ENCODE results near the gene MORN4.

MORN4 gene

DNA sequence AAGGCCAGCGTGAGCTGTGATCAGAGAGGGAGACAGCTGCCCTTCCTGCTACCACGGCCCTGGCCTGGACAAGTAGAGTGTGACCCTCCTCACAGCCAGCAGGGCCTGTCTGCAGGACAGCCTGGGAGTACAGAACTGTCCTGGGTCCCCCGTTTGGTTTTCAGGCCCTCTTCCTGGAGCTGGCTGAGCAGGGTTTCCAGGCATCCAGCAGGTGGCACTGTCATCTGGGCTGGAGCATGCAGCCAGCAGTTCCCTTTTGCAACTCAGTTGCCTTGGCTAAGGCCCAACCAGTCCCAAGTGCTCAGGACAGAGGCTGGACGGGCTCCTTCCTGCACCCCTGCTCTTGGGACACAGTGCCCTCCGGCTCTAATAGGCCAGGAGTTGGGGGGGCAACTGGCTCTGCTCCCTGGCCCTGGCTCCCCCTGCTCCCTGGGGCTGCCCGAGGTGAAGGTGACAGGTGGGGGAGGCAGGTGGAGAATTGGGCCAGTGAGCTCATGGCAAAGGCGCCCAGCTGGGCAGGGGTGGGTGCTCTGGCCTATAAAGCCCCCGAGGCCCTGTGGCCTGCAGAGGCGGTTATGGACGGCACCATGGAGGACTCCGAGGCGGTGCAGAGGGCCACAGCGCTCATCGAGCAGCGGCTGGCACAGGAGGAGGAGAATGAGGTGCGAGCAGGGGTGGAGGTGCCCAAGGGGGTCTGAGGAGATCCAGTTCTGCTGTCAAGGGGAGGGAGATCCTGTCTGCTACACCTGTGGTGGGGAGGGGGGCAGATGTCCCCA, 60.9 kb downstream of the MORN4 start, which contains the start of gene ANKRD2:
Gene ANKRD2 (plus strand): TSS at position 566 of the 776 bp plus-strand sequence. CDS start 10 bp downstream, at position 576.
- Histone ChIP-seq H3K4me1 (ENCODE audit: insufficient read depth, low read length, severe bottlenecking) (no peaks in the 10 kb centered on the region), H3K27me3 (ENCODE audit: insufficient read depth, low read length) (no peaks in the 10 kb centered on the region), H3K4me2 (ENCODE audit: low read length) (no peak within 1 kb of the TSS), H3K36me3 (ENCODE audit: insufficient read depth, low read length) (no peaks in the 10 kb centered on the region), H3K9ac (ENCODE audit: low read length) (no peak within 1 kb of the TSS), H3K9me2 (ENCODE audit: low read depth, low read length) (no peaks in the 10 kb centered on the region), H2AFZ (ENCODE audit: low read length) (no peak within 1 kb of the TSS), H3K9me3 (ENCODE audit: low read length) (no peaks in the 10 kb centered on the region), H3K27ac (ENCODE audit: low read depth, low read length, poor library complexity, severe bottlenecking) (no peak within 1 kb of the TSS), H3K4me3 (ENCODE audit: low read depth, low read length, poor library complexity, severe bottlenecking) (no peak within 1 kb of the TSS), H4K20me1 (ENCODE audit: insufficient read depth, low read length) (no peaks in the 10 kb centered on the region), H3K79me2 (ENCODE audit: insufficient read depth, low read length) (no peaks in the 10 kb centered on the region), H3F3A (ENCODE audit: insufficient read depth, low read length) (no peaks in the 10 kb centered on the region)
- TF ChIP-seq, protein P1, sequence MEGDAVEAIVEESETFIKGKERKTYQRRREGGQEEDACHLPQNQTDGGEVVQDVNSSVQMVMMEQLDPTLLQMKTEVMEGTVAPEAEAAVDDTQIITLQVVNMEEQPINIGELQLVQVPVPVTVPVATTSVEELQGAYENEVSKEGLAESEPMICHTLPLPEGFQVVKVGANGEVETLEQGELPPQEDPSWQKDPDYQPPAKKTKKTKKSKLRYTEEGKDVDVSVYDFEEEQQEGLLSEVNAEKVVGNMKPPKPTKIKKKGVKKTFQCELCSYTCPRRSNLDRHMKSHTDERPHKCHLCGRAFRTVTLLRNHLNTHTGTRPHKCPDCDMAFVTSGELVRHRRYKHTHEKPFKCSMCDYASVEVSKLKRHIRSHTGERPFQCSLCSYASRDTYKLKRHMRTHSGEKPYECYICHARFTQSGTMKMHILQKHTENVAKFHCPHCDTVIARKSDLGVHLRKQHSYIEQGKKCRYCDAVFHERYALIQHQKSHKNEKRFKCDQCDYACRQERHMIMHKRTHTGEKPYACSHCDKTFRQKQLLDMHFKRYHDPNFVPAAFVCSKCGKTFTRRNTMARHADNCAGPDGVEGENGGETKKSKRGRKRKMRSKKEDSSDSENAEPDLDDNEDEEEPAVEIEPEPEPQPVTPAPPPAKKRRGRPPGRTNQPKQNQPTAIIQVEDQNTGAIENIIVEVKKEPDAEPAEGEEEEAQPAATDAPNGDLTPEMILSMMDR (IDR thresholded peaks at IDR 0.05; ENCODE audit: low read length) = peak; percentile 59
- TF ChIP-seq EZH2 (IDR thresholded peaks at IDR 0.05; ENCODE audit: borderline replicate concordance, low read length) = no peak

DNA sequence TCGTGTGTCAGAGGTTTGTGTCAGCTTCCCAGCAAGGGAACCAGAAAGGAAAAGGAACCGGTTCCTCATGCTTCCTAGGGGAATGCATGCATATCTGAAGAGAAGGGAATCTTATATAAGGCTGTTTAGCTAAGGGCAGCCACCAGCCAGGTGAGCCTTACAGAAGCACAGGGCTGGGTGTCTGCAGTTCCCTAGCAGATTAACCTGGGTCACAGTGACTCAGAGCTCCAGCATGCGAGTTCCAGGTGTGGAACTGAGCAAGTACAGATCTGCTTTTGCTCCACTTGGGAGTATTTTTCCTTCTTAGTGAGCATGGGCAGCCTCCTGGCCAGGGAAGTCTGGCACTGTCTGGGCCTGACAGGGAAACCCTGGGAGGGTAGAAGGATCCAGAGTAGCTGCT, 61.7 kb downstream of the MORN4 start:
- no peaks in the 10 kb centered on the region for H3K4me1 ChIP-seq (ENCODE audit: insufficient read depth, low read length, severe bottlenecking)
- no peak overlapping the region for H3K27ac ChIP-seq (ENCODE audit: low read depth, low read length, poor library complexity, severe bottlenecking)
- H3K9me3 ChIP-seq (ENCODE audit: low read length) = no peaks in the 10 kb centered on the region
- no peaks in the 10 kb centered on the region for H3K79me2 ChIP-seq (ENCODE audit: insufficient read depth, low read length)
- no peak overlapping the region for H2AFZ ChIP-seq (ENCODE audit: low read length)
- H3K9ac ChIP-seq (ENCODE audit: low read length) = no peak overlapping the region
- TF ChIP-seq EZH2 (IDR thresholded peaks at IDR 0.05; ENCODE audit: borderline replicate concordance, low read length) = no peak
- TF ChIP-seq, protein P1 (IDR thresholded peaks at IDR 0.05; ENCODE audit: low read length) = no peak
- no peak overlapping the region for H3K4me2 ChIP-seq (ENCODE audit: low read length)
- no peaks in the 10 kb centered on the region for H3K36me3 ChIP-seq (ENCODE audit: insufficient read depth, low read length)
- H4K20me1 ChIP-seq (ENCODE audit: insufficient read depth, low read length) = no peaks in the 10 kb centered on the region
- no peaks in the 10 kb centered on the region for H3K9me2 ChIP-seq (ENCODE audit: low read depth, low read length)
- H3K4me3 ChIP-seq (ENCODE audit: low read depth, low read length, poor library complexity, severe bottlenecking) = no peak overlapping the region
- H3F3A ChIP-seq (ENCODE audit: insufficient read depth, low read length) = no peaks in the 10 kb centered on the region
- H3K27me3 ChIP-seq (ENCODE audit: insufficient read depth, low read length) = no peaks in the 10 kb centered on the region

DNA sequence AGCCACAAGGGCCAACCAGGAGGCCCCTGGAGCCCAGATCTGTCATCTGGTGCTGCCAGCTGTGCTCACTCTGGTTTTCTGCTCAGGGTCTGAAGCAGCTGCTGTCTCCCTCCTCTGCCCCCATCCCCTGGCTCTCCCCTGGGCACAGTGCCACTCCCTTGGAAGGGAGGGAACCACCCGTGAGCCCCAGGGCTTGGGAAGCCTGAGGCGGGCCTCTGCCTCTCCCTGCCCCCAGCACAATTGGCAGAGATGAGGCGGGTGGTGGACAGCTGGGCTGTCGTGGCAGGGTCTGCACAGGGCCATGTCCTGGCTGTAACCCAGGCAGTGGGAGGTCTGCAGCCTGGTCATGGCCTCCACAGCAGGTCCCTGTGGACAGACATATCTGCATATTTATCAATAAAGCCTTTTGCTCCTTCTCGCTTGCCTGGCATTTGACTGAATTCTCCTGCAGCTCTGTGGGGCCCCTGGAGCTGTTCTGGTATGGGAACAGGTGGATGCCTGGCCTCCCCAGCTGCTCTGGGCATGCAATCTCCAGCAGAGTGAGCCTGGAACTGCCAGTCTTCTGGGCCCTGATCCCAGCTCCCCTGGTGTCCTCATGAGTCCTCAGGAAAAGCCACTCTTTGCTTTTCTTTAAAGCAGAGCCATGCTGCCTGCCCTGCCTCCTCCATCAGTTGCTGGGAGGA, 62.4 kb downstream of the MORN4 start:
- Histone ChIP-seq H3K36me3 (ENCODE audit: insufficient read depth, low read length) (no peaks in the 10 kb centered on the region), H3K4me1 (ENCODE audit: insufficient read depth, low read length, severe bottlenecking) (no peaks in the 10 kb centered on the region), H3F3A (ENCODE audit: insufficient read depth, low read length) (no peaks in the 10 kb centered on the region), H3K9me3 (ENCODE audit: low read length) (no peaks in the 10 kb centered on the region), H4K20me1 (ENCODE audit: insufficient read depth, low read length) (no peaks in the 10 kb centered on the region), H3K9ac (ENCODE audit: low read length) (no peak overlapping the region), H2AFZ (ENCODE audit: low read length) (no peak overlapping the region), H3K27ac (ENCODE audit: low read depth, low read length, poor library complexity, severe bottlenecking) (no peak overlapping the region), H3K79me2 (ENCODE audit: insufficient read depth, low read length) (no peaks in the 10 kb centered on the region), H3K27me3 (ENCODE audit: insufficient read depth, low read length) (no peaks in the 10 kb centered on the region), H3K9me2 (ENCODE audit: low read depth, low read length) (no peaks in the 10 kb centered on the region), H3K4me2 (ENCODE audit: low read length) (no peak overlapping the region), H3K4me3 (ENCODE audit: low read depth, low read length, poor library complexity, severe bottlenecking) (no peak overlapping the region)
- TF ChIP-seq, protein P1 (IDR thresholded peaks at IDR 0.05; ENCODE audit: low read length) = no peak
- TF ChIP-seq EZH2 (IDR thresholded peaks at IDR 0.05; ENCODE audit: borderline replicate concordance, low read length) = no peak
